ENCODE data around the gene TRPV6.

GRCh38 chr7:142934056-142934455 lies 48.5 kb upstream of the TRPV6 start:
- no peak for TF ChIP-seq POLR2A (IDR thresholded peaks at IDR 0.05; ENCODE audit: low read depth, low read length)
- no peak for TF ChIP-seq TAF1 (IDR thresholded peaks at IDR 0.05; ENCODE audit: borderline replicate concordance, low read depth, low read length)

Data from GM12892 (cell line).